Measurements from ENCODE around the gene SBK3. TPM values are rescaled to one million over a fixed set of nuclear protein-coding genes. Genes with fewer than 3 reads are reported as not detected.

Gene SBK3
- total RNA-seq, 1 experiment from 2014 or later, result 1.2 TPM

GRCh38 chr19:55519451-55520311, 25.7 kb downstream of the SBK3 start:
- DNase-seq (ENCODE audit: low read depth, low spot score) (no peak), ATAC-seq (no peak)
- intact Hi-C loops (cut with micrococcal nuclease), result no loop called here
- H3K9me3 ChIP-seq (ENCODE audit: control insufficient read depth in 1 of 2, insufficient read depth in 1 of 2, low read depth in 1 of 2, low read length in 2 of 2), result no peaks in the 10 kb centered on the region
- H3K79me2 ChIP-seq (ENCODE audit: insufficient read depth, low read length), result no peaks in the 10 kb centered on the region
- CTCF ChIA-PET, result no interaction called here
- BruUV-seq (replicated peaks), result no TSS peak
- H4K20me1 ChIP-seq (ENCODE audit: insufficient read depth), result no peaks in the 10 kb centered on the region
- TF ChIP-seq REST (IDR thresholded peaks at IDR 0.05; ENCODE audit: low read depth) (no peak), JUND (IDR thresholded peaks at IDR 0.05) (no peak), POLR2AphosphoS5 (IDR thresholded peaks at IDR 0.05; ENCODE audit: low read depth, low read length) (no peak), CTCF (IDR thresholded peaks at IDR 0.05 in 2 of 3, conservative IDR thresholded peaks at IDR 0.05 in 1 of 3; ENCODE audit: borderline replicate concordance in 1 of 3, insufficient read depth in 1 of 3, low read depth in 2 of 3, low read length in 2 of 3) (no peak), FOSL1 (IDR thresholded peaks at IDR 0.05; ENCODE audit: low read depth) (no peak), SP1 (IDR thresholded peaks at IDR 0.05; ENCODE audit: low read depth) (no peak), RAD21 (IDR thresholded peaks at IDR 0.05; ENCODE audit: low read depth) (no peak), ZBTB33 (IDR thresholded peaks at IDR 0.05; ENCODE audit: extremely low read depth, insufficient replicate concordance, low read length) (no peak), ELF1 (IDR thresholded peaks at IDR 0.05; ENCODE audit: borderline replicate concordance, low read depth) (no peak), SRF (IDR thresholded peaks at IDR 0.05; ENCODE audit: low read depth) (no peak), MAX (IDR thresholded peaks at IDR 0.05) (no peak), POLR2A (IDR thresholded peaks at IDR 0.05; ENCODE audit: borderline replicate concordance, extremely low read depth, insufficient read depth, insufficient read length) (no peak)
- H3K27me3 ChIP-seq (ENCODE audit: insufficient read depth, low read length), result no peaks in the 10 kb centered on the region
- no peak overlapping the region for H3K27ac ChIP-seq (ENCODE audit: low read depth, low read length)
- RAD21 ChIA-PET (ENCODE audit: low non-redundant PET in 1 of 2, low total read pairs in 2 of 2, uncharacterized antibody in 2 of 2, unreplicated experiment in 2 of 2), result no interaction called here
- H3K36me3 ChIP-seq (ENCODE audit: control insufficient read depth in 1 of 2, insufficient read depth in 2 of 2, low read length in 2 of 2), result no peaks in the 10 kb centered on the region
- no peak overlapping the region for H2AFZ ChIP-seq (ENCODE audit: low read depth, low read length, poor library complexity, severe bottlenecking)
- no peak overlapping the region for H3K9ac ChIP-seq (ENCODE audit: low read length)
- no peaks in the 10 kb centered on the region for H3K9me2 ChIP-seq (ENCODE audit: insufficient read depth)
- H3K4me3 ChIP-seq (replicated peaks in 1 of 2; ENCODE audit: low read depth in 1 of 2, low read length in 2 of 2), result no peak overlapping the region
- POLR2A ChIA-PET, result no interaction called here
- H3K4me2 ChIP-seq (ENCODE audit: low read length), result no peak overlapping the region
- peaks cover 4 to 8% of the 10 kb centered on the region in 2 experiments; a peak in 3 of 4 replicates for H3K4me1 ChIP-seq (ENCODE audit: control insufficient read depth in 1 of 2, insufficient read depth in 2 of 2, low read length in 2 of 2)

All from HCT116 (cell line).